ENCODE measurements around the gene ITPR2. TPM values are rescaled to one million over a fixed set of nuclear protein-coding genes. Genes with fewer than 3 reads are reported as not detected.
A peak's percentile ranks its signal among the peaks of the same experiment; 100 is the strongest.

The ITPR2 gene
- total and polyA plus RNA-seq, 2 of the 13 experiments (the other 11 are each of a cell fraction or from before 2014, with no cell fraction given): 31.9 to 81.9 TPM

GRCh38 chr12:26691234-26691970 lies 141.6 kb downstream of the ITPR2 start:
- Histone ChIP-seq H3K4me3 (replicated peaks in 1 of 3; ENCODE audit: insufficient read depth in 1 of 3, low read depth in 2 of 3, low read length in 3 of 3) (no peak overlapping the region), H3K4me1 (ENCODE audit: insufficient read depth, low read length) (peaks cover 45% of the 10 kb centered on the region), H3K9ac (ENCODE audit: insufficient read depth, low read depth, low read length) (no peak overlapping the region), H3K27me3 (ENCODE audit: control insufficient read depth in 1 of 2, insufficient read depth in 2 of 2, low read length in 2 of 2) (no peaks in the 10 kb centered on the region), H3K9me3 (ENCODE audit: low read length) (no peaks in the 10 kb centered on the region), H3K27ac (ENCODE audit: extremely low read length, insufficient read depth, low read length) (no peak overlapping the region), H3K79me2 (ENCODE audit: insufficient read depth, low read length) (peaks cover 9% of the 10 kb centered on the region), H3K4me2 (ENCODE audit: low read depth, low read length) (no peak overlapping the region), H2AFZ (ENCODE audit: low read length) (no peak overlapping the region), H3K36me3 (replicated peaks in 1 of 2; ENCODE audit: control insufficient read depth in 1 of 2, insufficient read depth in 2 of 2, low read length in 2 of 2) (peaks cover 13 to 60% of the 10 kb centered on the region in 2 experiments), H4K20me1 (ENCODE audit: insufficient read depth, low read length) (no peaks in the 10 kb centered on the region; the same call in 1 of the 2 replicates)
- intact Hi-C loops (cut with micrococcal nuclease; ENCODE audit: unreplicated experiment): no loop called here
- TF ChIP-seq ZBTB38 (CRISPR knock-in tag; IDR thresholded peaks at IDR 0.05) (peak; percentile 65; the same call in 1 of the 2 replicates), MAFG (CRISPR knock-in tag; IDR thresholded peaks at IDR 0.05) (peak; percentile 35; the same call in 1 of the 2 replicates), MAFK (conservative IDR thresholded peaks at IDR 0.05 in 1 of 2, IDR thresholded peaks at IDR 0.05 in 1 of 2; ENCODE audit: low read length in 2 of 2) (peak; percentile 62 to 72; a peak in 3 of 4 replicates), ZNF776 (CRISPR knock-in tag; IDR thresholded peaks at IDR 0.05) (no peak), MAFF (IDR thresholded peaks at IDR 0.05; ENCODE audit: low read depth, low read length) (peak; percentile 80), ZNF274 (CRISPR knock-in tag; IDR thresholded peaks at IDR 0.05) (no peak), FOSL2 (CRISPR knock-in tag; IDR thresholded peaks at IDR 0.05) (peak; percentile 82), CREB1 (IDR thresholded peaks at IDR 0.05) (0 out of 2 replicates have a peak, but pooled peaks have one; percentile 20), CREB1 (CRISPR knock-in tag; IDR thresholded peaks at IDR 0.05) (no peak)
- CTCF ChIA-PET (ENCODE audit: low intra/inter-chr PET ratio, low total read pairs): no interaction called here
- WGBS (ENCODE audit: low lambda C conversion rate): 93% methylated on average over 15 of the region's 15 CpGs
- BruUV-seq (replicated peaks): no TSS peak
- FAIRE-seq: no peak
- peak; percentile 24 for DNase-seq (ENCODE audit: low spot score)
- POLR2A ChIA-PET: no interaction called here
- no peak for ATAC-seq
- in situ Hi-C loops (cut with HindIII; ENCODE audit: extremely low pct_ligation_motif_present, low pct_unique_long_range_greater_than_20kb): no loop called here

DNA sequence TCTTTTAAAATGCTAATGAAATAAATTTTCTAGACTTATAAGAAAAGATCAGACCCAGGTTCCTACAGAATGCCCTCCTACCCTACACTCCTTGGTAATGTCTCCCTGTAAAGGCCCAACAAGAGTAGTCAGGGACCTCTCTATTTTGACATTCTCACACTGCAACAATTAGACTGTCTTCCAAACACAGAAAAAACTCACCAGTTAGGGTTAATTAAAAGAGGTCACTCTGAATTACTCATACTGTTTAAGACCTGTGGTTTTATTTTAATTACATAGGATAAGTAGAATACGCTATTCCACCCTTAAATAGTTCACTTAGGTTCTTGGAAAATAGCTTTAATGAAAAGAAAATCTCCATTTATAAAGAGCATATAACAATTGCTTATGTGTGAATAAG lies 142.4 kb downstream of the ITPR2 start:
- CTCF ChIA-PET (ENCODE audit: low intra/inter-chr PET ratio, low total read pairs): no interaction called here
- H4K20me1 ChIP-seq (ENCODE audit: insufficient read depth, low read length): no peaks in the 10 kb centered on the region; the same call in 1 of the 2 replicates
- H3K4me1 ChIP-seq (ENCODE audit: insufficient read depth, low read length): peaks cover 45% of the 10 kb centered on the region
- no peak overlapping the region for H2AFZ ChIP-seq (ENCODE audit: low read length)
- no peak overlapping the region for H3K9ac ChIP-seq (ENCODE audit: insufficient read depth, low read depth, low read length)
- FAIRE-seq: no peak
- peaks cover 10% of the 10 kb centered on the region for H3K79me2 ChIP-seq (ENCODE audit: insufficient read depth, low read length)
- no peak overlapping the region for H3K4me3 ChIP-seq (replicated peaks in 1 of 3; ENCODE audit: insufficient read depth in 1 of 3, low read depth in 2 of 3, low read length in 3 of 3)
- in situ Hi-C loops (cut with HindIII; ENCODE audit: extremely low pct_ligation_motif_present, low pct_unique_long_range_greater_than_20kb): no loop called here
- H3K27me3 ChIP-seq (ENCODE audit: control insufficient read depth in 1 of 2, insufficient read depth in 2 of 2, low read length in 2 of 2): no peaks in the 10 kb centered on the region
- H3K9me3 ChIP-seq (ENCODE audit: low read length): no peaks in the 10 kb centered on the region
- no peak for ATAC-seq
- WGBS (ENCODE audit: low lambda C conversion rate): 93% methylated on average over 1 of the region's 1 CpG
- no peak for DNase-seq (ENCODE audit: low spot score)
- H3K36me3 ChIP-seq (replicated peaks in 1 of 2; ENCODE audit: control insufficient read depth in 1 of 2, insufficient read depth in 2 of 2, low read length in 2 of 2): peaks cover 14 to 57% of the 10 kb centered on the region in 2 experiments
- no TSS peak for BruUV-seq (replicated peaks)
- H3K27ac ChIP-seq (ENCODE audit: extremely low read length, insufficient read depth, low read length): peak overlapping the region; percentile 47
- H3K4me2 ChIP-seq (ENCODE audit: low read depth, low read length): no peak overlapping the region
- intact Hi-C loops (cut with micrococcal nuclease; ENCODE audit: unreplicated experiment): no loop called here
- POLR2A ChIA-PET: no interaction called here
- no peak for TF ChIP-seq XBP1 (CRISPR knock-in tag; IDR thresholded peaks at IDR 0.05)
- TF ChIP-seq, protein P1, sequence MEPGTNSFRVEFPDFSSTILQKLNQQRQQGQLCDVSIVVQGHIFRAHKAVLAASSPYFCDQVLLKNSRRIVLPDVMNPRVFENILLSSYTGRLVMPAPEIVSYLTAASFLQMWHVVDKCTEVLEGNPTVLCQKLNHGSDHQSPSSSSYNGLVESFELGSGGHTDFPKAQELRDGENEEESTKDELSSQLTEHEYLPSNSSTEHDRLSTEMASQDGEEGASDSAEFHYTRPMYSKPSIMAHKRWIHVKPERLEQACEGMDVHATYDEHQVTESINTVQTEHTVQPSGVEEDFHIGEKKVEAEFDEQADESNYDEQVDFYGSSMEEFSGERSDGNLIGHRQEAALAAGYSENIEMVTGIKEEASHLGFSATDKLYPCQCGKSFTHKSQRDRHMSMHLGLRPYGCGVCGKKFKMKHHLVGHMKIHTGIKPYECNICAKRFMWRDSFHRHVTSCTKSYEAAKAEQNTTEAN (CRISPR knock-in tag; conservative IDR thresholded peaks at IDR 0.05): no peak
- TF ChIP-seq, protein P2, sequence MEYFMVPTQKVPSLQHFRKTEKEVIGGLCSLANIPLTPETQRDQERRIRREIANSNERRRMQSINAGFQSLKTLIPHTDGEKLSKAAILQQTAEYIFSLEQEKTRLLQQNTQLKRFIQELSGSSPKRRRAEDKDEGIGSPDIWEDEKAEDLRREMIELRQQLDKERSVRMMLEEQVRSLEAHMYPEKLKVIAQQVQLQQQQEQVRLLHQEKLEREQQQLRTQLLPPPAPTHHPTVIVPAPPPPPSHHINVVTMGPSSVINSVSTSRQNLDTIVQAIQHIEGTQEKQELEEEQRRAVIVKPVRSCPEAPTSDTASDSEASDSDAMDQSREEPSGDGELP (IDR thresholded peaks at IDR 0.05; ENCODE audit: borderline replicate concordance, low read depth): no peak
- TF ChIP-seq ZNF777 (CRISPR knock-in tag; IDR thresholded peaks at IDR 0.05): no peak
- no peak for TF ChIP-seq RFX5 (IDR thresholded peaks at IDR 0.05; ENCODE audit: low read depth, low read length)
